ENCODE measurements around the gene SKIC2.
A peak's percentile ranks its signal among the peaks of the same experiment; 100 is the strongest.

SKIC2 gene

DNA sequence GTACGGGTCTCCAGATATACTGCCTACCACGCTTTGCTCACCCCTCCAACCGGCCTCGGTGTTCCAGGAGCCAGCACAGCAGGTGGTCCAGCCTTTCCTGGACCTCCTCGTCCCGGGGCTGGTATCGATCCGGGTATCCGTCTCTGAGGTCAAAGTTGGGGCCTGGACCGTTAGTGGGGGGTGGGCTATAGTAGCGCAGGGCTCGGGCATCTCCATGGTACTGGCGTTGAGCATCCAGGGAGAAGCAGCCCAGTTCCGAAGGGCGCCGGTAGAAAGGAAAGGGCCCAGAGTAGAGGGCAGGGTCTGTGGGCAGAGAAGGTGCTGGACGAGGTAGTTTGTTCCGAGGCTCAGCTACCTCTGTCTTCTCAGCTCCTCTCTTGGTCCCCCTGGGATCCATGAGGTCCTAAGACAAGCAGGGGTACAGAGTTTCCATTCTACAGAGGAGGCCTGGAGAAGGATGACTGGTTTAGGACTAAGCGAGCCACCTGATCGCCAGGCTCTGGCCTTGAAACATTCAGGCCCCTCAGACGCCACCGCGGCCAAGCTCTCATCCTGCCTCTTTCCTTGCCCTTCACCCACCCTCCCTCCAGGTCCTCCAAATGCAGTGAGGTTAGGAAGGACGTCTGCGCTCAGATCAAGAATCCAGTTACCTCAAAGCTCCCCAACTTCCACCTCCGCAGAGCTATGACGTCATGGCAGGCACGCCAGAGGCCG lies 12.5 kb downstream of the SKIC2 start:
- Histone ChIP-seq H2AFZ (ENCODE audit: low read depth, low read length) (peak overlapping the region; percentile 65), H4K91ac (ENCODE audit: low read length) (peak overlapping the region; percentile 89), H3K4ac (ENCODE audit: low read depth in 1 of 2, low read length in 2 of 2) (peak overlapping the region; percentile 59 to 62), H3K36me3 (ENCODE audit: control insufficient read depth in 1 of 2, insufficient read depth in 2 of 2, low read depth in 1 of 2, low read length in 2 of 2) (peaks cover 46 to 54% of the 10 kb centered on the region in 2 experiments), H3K18ac (ENCODE audit: low read depth in 1 of 2, low read length in 2 of 2) (peak overlapping the region; percentile 78 to 86), H3K14ac (ENCODE audit: low read length in 2 of 2) (peak overlapping the region in 1 of 2 experiments; percentile 61), H2BK15ac (ENCODE audit: low read depth, poor library complexity, severe bottlenecking) (no peak overlapping the region), H2BK5ac (ENCODE audit: low read depth, low read length, poor library complexity, severe bottlenecking) (no peak overlapping the region), H2BK120ac (ENCODE audit: low read depth, low read length) (peak overlapping the region; percentile 21), H3K9ac (ENCODE audit: low read length) (peak overlapping the region; percentile 99), H3K4me1 (ENCODE audit: control insufficient read depth, insufficient read depth, low read depth, low read length) (peaks cover 32% of the 10 kb centered on the region), H3K9me3 (ENCODE audit: control insufficient read depth, low read length) (no peaks in the 10 kb centered on the region), H3K4me3 (ENCODE audit: insufficient read depth in 1 of 2, low read depth in 1 of 2, low read length in 2 of 2) (peak overlapping the region; percentile 92), H3K27me3 (ENCODE audit: control insufficient read depth in 1 of 2, insufficient read depth in 1 of 2, low read length in 2 of 2) (no peaks in the 10 kb centered on the region), H3K79me1 (replicated peaks; ENCODE audit: low read length, poor library complexity, severe bottlenecking) (peaks cover 31% of the 10 kb centered on the region), H3K4me2 (ENCODE audit: low read length, poor library complexity, severe bottlenecking) (peak overlapping the region; percentile 61), H3K27ac (ENCODE audit: low read length, poor library complexity, severe bottlenecking) (peak overlapping the region; percentile 25), H2AK5ac (ENCODE audit: low read length, severe bottlenecking) (peak overlapping the region; percentile 40), H2BK12ac (ENCODE audit: low read length in 2 of 2) (peak overlapping the region in 1 of 2 experiments; percentile 18), H4K8ac (ENCODE audit: low read length) (peak overlapping the region; percentile 96), H3K23ac (ENCODE audit: low read length in 2 of 2) (no peak overlapping the region)
- no peak for DNase-seq
- 72% methylated on average over 27 of the region's 29 CpGs for WGBS

DNA sequence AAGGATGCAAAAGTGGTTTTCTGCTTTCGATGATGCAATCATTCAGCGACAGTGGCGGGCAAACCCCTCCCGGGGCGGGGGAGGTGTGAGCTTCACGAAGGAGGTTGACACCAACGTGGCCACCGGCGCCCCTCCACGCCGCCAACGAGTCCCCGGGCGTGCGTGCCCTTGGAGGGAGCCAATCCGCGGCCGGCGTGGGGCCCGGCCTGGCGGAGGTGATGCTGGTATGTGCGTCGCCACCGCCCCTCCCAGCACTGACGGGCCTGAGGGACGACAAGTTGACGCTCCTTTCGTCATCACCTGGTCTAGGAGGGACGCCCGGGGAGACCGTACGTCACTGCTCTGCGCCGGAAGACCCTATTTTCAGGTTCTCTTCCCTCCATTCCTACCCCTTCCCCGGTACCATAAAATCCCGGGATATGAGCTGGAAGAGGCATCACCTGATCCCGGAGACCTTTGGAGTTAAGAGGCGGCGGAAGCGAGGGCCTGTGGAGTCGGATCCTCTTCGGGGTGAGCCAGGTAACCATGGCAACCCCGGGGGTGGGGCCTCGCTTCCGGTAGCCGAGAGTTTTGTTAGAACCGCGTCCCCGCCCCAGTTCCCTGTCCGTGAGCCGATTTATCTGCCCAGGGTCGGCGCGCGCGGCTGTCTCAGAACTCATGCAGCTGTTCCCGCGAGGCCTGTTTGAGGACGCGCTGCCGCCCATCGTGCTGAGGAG lies 13.2 kb downstream of the SKIC2 start, which contains the start of gene DXO:
DXO (minus strand) TSS at position 146 of the 716 bp plus-strand sequence. CDS start 463 bp downstream, outside the sequence.
- H2BK5ac ChIP-seq (ENCODE audit: low read depth, low read length, poor library complexity, severe bottlenecking) = peak within 1 kb of the TSS; percentile 59
- H3K4ac ChIP-seq (ENCODE audit: low read depth in 1 of 2, low read length in 2 of 2) = peak within 1 kb of the TSS; percentile 59 to 64
- H3K14ac ChIP-seq (ENCODE audit: low read length in 2 of 2) = peak within 1 kb of the TSS in 1 of 2 experiments; percentile 78
- peak; percentile 99 for DNase-seq
- peak within 1 kb of the TSS; percentile 96 for H4K8ac ChIP-seq (ENCODE audit: low read length)
- WGBS = 0% methylated on average over 56 of the region's 62 CpGs
- peak within 1 kb of the TSS in 1 of 2 experiments; percentile 65 for H3K23ac ChIP-seq (ENCODE audit: low read length in 2 of 2)
- H3K18ac ChIP-seq (ENCODE audit: low read depth in 1 of 2, low read length in 2 of 2) = peak within 1 kb of the TSS; percentile 86 to 98
- peak within 1 kb of the TSS; percentile 40 for H2AK5ac ChIP-seq (ENCODE audit: low read length, severe bottlenecking)
- peak within 1 kb of the TSS; percentile 92 for H3K4me3 ChIP-seq (ENCODE audit: insufficient read depth in 1 of 2, low read depth in 1 of 2, low read length in 2 of 2)
- H4K91ac ChIP-seq (ENCODE audit: low read length) = peak within 1 kb of the TSS; percentile 92
- H2BK15ac ChIP-seq (ENCODE audit: low read depth, poor library complexity, severe bottlenecking) = peak within 1 kb of the TSS; percentile 44
- H2AFZ ChIP-seq (ENCODE audit: low read depth, low read length) = peak within 1 kb of the TSS; percentile 89
- peak within 1 kb of the TSS; percentile 92 for H3K4me2 ChIP-seq (ENCODE audit: low read length, poor library complexity, severe bottlenecking)
- peaks cover 42 to 47% of the 10 kb centered on the region in 2 experiments for H3K36me3 ChIP-seq (ENCODE audit: control insufficient read depth in 1 of 2, insufficient read depth in 2 of 2, low read depth in 1 of 2, low read length in 2 of 2)
- H3K4me1 ChIP-seq (ENCODE audit: control insufficient read depth, insufficient read depth, low read depth, low read length) = peaks cover 32% of the 10 kb centered on the region
- H3K27me3 ChIP-seq (ENCODE audit: control insufficient read depth in 1 of 2, insufficient read depth in 1 of 2, low read length in 2 of 2) = no peaks in the 10 kb centered on the region
- no peaks in the 10 kb centered on the region for H3K9me3 ChIP-seq (ENCODE audit: control insufficient read depth, low read length)
- H2BK120ac ChIP-seq (ENCODE audit: low read depth, low read length) = peak within 1 kb of the TSS; percentile 76
- H3K9ac ChIP-seq (ENCODE audit: low read length) = peak within 1 kb of the TSS; percentile 99
- H3K79me1 ChIP-seq (replicated peaks; ENCODE audit: low read length, poor library complexity, severe bottlenecking) = peaks cover 27% of the 10 kb centered on the region
- peak within 1 kb of the TSS; percentile 92 for H3K27ac ChIP-seq (ENCODE audit: low read length, poor library complexity, severe bottlenecking)
- H2BK12ac ChIP-seq (ENCODE audit: low read length in 2 of 2) = peak within 1 kb of the TSS; percentile 18 to 25

DNA sequence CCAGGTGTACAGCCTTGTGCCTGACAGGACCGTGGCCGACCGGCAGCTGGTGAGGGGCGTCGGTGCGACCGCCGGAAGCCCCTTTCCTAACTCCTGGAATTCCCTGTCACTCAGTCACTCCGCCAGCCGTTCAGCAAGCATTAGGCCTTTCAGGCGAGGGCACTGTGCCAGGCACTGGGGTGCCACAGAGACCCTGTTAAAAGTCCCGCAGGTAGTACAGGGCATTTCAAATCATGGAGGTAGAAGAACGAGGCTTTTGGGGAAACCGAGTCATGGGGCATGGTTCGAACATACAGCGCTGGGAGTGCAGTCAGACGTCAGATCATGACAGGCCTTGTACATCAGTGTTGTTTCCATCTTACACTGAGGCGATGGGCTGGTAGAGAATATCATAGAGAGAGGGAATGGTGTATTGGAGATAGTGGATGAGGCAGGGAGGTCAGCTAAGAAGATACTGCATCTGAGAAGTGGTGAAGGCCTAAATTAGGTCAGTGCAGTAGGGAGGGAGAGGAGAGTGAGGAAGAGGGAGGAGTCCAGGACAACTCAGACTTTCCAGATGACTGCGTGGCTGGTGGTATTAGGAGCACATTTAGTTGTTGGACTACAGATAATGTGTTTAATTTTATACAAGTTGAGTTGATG lies 13.9 kb downstream of the SKIC2 start:
- H3K27ac ChIP-seq (ENCODE audit: low read length, poor library complexity, severe bottlenecking) = peak overlapping the region; percentile 92
- H2AK5ac ChIP-seq (ENCODE audit: low read length, severe bottlenecking) = peak overlapping the region; percentile 17
- H3K23ac ChIP-seq (ENCODE audit: low read length in 2 of 2) = peak overlapping the region in 1 of 2 experiments; percentile 65
- H3K36me3 ChIP-seq (ENCODE audit: control insufficient read depth in 1 of 2, insufficient read depth in 2 of 2, low read depth in 1 of 2, low read length in 2 of 2) = peaks cover 36 to 40% of the 10 kb centered on the region in 2 experiments
- peak overlapping the region; percentile 92 for H3K4me2 ChIP-seq (ENCODE audit: low read length, poor library complexity, severe bottlenecking)
- no peaks in the 10 kb centered on the region for H3K9me3 ChIP-seq (ENCODE audit: control insufficient read depth, low read length)
- peak overlapping the region; percentile 86 to 98 for H3K18ac ChIP-seq (ENCODE audit: low read depth in 1 of 2, low read length in 2 of 2)
- peak overlapping the region in 1 of 2 experiments; percentile 78 for H3K14ac ChIP-seq (ENCODE audit: low read length in 2 of 2)
- peak overlapping the region; percentile 99 for H3K9ac ChIP-seq (ENCODE audit: low read length)
- H4K91ac ChIP-seq (ENCODE audit: low read length) = peak overlapping the region; percentile 92
- WGBS = 22% methylated on average over 17 of the region's 19 CpGs
- H3K4ac ChIP-seq (ENCODE audit: low read depth in 1 of 2, low read length in 2 of 2) = peak overlapping the region; percentile 50 to 64
- no peak overlapping the region for H2BK5ac ChIP-seq (ENCODE audit: low read depth, low read length, poor library complexity, severe bottlenecking)
- H2BK15ac ChIP-seq (ENCODE audit: low read depth, poor library complexity, severe bottlenecking) = peak overlapping the region; percentile 26
- H2AFZ ChIP-seq (ENCODE audit: low read depth, low read length) = peak overlapping the region; percentile 89
- peaks cover 32% of the 10 kb centered on the region for H3K4me1 ChIP-seq (ENCODE audit: control insufficient read depth, insufficient read depth, low read depth, low read length)
- H4K8ac ChIP-seq (ENCODE audit: low read length) = peak overlapping the region; percentile 95
- H2BK12ac ChIP-seq (ENCODE audit: low read length in 2 of 2) = peak overlapping the region; percentile 1 to 8
- H3K27me3 ChIP-seq (ENCODE audit: control insufficient read depth in 1 of 2, insufficient read depth in 1 of 2, low read length in 2 of 2) = no peaks in the 10 kb centered on the region
- H2BK120ac ChIP-seq (ENCODE audit: low read depth, low read length) = peak overlapping the region; percentile 76
- DNase-seq = peak; percentile 86
- peaks cover 21% of the 10 kb centered on the region for H3K79me1 ChIP-seq (replicated peaks; ENCODE audit: low read length, poor library complexity, severe bottlenecking)
- peak overlapping the region; percentile 92 for H3K4me3 ChIP-seq (ENCODE audit: insufficient read depth in 1 of 2, low read depth in 1 of 2, low read length in 2 of 2)
